PFSK-1 (cell line): ENCODE data around the gene NIPBL.

Source experiments
- FOXP2 ChIP-seq: optimal IDR thresholded peaks from 2 replicates; pipeline ENCODE3; 2011; ENCODE audit warnings: borderline replicate concordance, control low read depth, inconsistent platforms; ENCODE audit not compliant: insufficient read depth; ENCODE audit errors: extremely low read length, extremely low read depth
- POLR2AphosphoS5 ChIP-seq: IDR thresholded peaks from 2 replicates; pipeline ENCODE4 v1.6.1; 2012; ENCODE audit warnings: low read depth, mild to moderate bottlenecking, control low read depth, low read length, moderate library complexity
- SIN3A ChIP-seq: IDR thresholded peaks from 2 replicates; pipeline ENCODE4 v1.6.1; 2012; ENCODE audit warnings: mild to moderate bottlenecking, low read length, moderate library complexity, borderline replicate concordance; ENCODE audit not compliant: insufficient read depth
- TAF1 ChIP-seq: IDR thresholded peaks from 2 replicates; pipeline ENCODE4 v1.6.1; 2012; ENCODE audit warnings: low read length, control low read depth, borderline replicate concordance; ENCODE audit not compliant: insufficient read depth
- TF ChIP-seq, protein P1 (sequence below), 2 experiments: IDR thresholded peaks; 2 replicates each; pipeline versions ENCODE4 v1.6.1 to v1.8.0; 2011 to 2012; ENCODE audit warnings: low read depth in 2 of 2, low read length in 2 of 2, control low read depth in 1 of 2, inconsistent platforms in 1 of 2, mild to moderate bottlenecking in 1 of 2, moderate library complexity in 1 of 2; ENCODE audit not compliant: insufficient read depth in 1 of 2

DNA sequence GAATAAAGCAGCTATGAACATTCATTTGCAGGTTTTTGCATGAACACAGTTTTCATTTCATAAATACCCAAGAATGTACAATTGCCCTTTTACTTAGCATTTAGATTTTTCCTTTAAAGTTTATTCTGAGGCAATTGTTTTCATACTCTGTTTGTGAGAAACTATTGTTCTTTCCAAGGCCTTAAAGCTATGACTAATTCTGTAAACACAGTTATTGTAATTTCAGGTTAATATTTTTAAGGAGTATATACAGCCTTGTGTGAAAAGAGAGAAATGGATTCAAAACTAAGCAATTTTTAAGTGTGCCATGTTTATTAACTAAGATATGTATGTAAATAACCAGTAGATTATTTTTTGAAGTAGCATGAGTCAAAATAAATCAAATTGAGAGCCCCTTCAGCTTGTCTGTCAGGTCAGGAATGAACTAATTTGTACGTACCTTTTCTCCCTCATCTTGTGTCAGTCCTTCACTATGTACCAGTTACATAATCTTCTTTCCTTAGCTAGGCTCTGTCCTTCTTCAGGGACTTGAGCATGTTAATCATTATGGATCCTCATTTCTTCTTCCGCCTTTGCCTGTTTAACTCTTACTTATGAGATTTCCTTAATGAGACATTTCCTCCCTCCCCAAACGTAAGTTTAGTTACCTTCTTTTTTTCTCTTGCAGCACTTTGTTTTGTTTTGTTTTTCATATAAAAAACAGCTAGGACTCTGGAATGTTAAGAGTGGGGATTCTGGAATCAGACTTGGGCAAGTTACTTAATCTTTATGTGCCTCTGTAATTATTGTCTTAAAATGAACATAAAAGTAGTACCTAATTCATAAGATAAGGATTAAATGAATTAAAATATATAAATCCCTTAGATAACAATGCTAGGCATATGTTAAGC, 63.6 kb downstream of the NIPBL start:
- no peak for TF ChIP-seq POLR2AphosphoS5
- no peak for TF ChIP-seq SIN3A
- no peak for TF ChIP-seq TAF1
- TF ChIP-seq, protein P1, sequence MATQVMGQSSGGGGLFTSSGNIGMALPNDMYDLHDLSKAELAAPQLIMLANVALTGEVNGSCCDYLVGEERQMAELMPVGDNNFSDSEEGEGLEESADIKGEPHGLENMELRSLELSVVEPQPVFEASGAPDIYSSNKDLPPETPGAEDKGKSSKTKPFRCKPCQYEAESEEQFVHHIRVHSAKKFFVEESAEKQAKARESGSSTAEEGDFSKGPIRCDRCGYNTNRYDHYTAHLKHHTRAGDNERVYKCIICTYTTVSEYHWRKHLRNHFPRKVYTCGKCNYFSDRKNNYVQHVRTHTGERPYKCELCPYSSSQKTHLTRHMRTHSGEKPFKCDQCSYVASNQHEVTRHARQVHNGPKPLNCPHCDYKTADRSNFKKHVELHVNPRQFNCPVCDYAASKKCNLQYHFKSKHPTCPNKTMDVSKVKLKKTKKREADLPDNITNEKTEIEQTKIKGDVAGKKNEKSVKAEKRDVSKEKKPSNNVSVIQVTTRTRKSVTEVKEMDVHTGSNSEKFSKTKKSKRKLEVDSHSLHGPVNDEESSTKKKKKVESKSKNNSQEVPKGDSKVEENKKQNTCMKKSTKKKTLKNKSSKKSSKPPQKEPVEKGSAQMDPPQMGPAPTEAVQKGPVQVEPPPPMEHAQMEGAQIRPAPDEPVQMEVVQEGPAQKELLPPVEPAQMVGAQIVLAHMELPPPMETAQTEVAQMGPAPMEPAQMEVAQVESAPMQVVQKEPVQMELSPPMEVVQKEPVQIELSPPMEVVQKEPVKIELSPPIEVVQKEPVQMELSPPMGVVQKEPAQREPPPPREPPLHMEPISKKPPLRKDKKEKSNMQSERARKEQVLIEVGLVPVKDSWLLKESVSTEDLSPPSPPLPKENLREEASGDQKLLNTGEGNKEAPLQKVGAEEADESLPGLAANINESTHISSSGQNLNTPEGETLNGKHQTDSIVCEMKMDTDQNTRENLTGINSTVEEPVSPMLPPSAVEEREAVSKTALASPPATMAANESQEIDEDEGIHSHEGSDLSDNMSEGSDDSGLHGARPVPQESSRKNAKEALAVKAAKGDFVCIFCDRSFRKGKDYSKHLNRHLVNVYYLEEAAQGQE (IDR thresholded peaks at IDR 0.05; ENCODE audit: insufficient read depth in 1 of 2, low read depth in 2 of 2, low read length in 2 of 2), result no peak
- TF ChIP-seq FOXP2, result no peak
